Measurements from ENCODE around the gene TTC39A.
A peak's percentile ranks its signal among the peaks of the same experiment; 100 is the strongest.

The TTC39A gene

DNA sequence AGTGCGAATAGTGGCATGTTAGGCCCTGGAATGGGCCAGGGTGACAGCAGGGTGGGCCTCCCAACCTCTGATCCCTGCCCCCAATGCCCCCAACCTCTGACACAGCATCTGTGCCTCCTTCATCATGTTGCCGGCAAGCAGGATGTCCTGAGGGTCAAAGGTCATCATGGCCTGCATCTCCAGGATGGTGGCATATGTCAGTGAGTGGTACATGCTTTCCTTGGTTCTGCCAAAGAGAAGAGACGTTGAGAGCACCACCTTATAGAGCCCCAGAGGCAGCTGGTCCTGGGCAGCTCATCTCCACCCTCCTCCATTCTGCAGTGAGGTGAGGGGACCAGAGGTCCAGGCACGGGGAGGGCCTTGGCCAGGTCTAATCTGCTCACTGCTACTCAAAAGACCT is 17.6 kb downstream of the TTC39A start:
- no peak overlapping the region for H3K27ac Mint-ChIP-seq
- H3K9me3 Mint-ChIP-seq = no peaks in the 10 kb centered on the region
- H3K27me3 Mint-ChIP-seq (ENCODE audit: low read depth) = peaks cover 10% of the 10 kb centered on the region
- H3K36me3 Mint-ChIP-seq (ENCODE audit: low read depth) = no peaks in the 10 kb centered on the region
- TF ChIP-seq, protein P1, sequence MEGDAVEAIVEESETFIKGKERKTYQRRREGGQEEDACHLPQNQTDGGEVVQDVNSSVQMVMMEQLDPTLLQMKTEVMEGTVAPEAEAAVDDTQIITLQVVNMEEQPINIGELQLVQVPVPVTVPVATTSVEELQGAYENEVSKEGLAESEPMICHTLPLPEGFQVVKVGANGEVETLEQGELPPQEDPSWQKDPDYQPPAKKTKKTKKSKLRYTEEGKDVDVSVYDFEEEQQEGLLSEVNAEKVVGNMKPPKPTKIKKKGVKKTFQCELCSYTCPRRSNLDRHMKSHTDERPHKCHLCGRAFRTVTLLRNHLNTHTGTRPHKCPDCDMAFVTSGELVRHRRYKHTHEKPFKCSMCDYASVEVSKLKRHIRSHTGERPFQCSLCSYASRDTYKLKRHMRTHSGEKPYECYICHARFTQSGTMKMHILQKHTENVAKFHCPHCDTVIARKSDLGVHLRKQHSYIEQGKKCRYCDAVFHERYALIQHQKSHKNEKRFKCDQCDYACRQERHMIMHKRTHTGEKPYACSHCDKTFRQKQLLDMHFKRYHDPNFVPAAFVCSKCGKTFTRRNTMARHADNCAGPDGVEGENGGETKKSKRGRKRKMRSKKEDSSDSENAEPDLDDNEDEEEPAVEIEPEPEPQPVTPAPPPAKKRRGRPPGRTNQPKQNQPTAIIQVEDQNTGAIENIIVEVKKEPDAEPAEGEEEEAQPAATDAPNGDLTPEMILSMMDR (IDR thresholded peaks at IDR 0.05; ENCODE audit: unreplicated experiment in 3 of 3) = no peak
- peaks cover 27% of the 10 kb centered on the region for H3K4me1 Mint-ChIP-seq
- no peak overlapping the region for H3K4me3 Mint-ChIP-seq

DNA sequence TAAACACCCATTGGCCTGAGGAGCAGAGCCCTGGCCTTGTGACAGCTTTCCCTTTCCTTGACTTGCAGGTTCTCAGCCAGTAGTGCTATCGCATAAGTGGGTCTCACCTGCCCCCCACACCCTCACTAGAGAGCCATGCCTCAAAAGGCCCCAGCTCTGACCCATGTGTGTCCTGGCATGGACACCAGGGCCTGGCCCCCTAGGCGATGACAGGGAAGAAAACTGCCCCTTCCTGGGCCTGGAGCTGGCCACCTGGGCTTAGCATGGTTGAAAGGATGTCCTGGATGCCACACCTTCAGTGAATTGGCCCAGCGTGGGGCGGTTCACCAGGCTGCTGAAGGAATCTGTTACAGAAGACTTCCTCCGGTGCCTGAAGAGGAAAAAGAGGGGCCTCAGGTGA is 18.5 kb downstream of the TTC39A start:
- TF ChIP-seq, protein P1 (IDR thresholded peaks at IDR 0.05; ENCODE audit: unreplicated experiment in 3 of 3) = no peak
- Mint-ChIP-seq H3K4me3 (no peak overlapping the region), H3K27me3 (ENCODE audit: low read depth) (peaks cover 10% of the 10 kb centered on the region), H3K36me3 (ENCODE audit: low read depth) (no peaks in the 10 kb centered on the region), H3K4me1 (peaks cover 24% of the 10 kb centered on the region), H3K27ac (no peak overlapping the region), H3K9me3 (no peaks in the 10 kb centered on the region)

DNA sequence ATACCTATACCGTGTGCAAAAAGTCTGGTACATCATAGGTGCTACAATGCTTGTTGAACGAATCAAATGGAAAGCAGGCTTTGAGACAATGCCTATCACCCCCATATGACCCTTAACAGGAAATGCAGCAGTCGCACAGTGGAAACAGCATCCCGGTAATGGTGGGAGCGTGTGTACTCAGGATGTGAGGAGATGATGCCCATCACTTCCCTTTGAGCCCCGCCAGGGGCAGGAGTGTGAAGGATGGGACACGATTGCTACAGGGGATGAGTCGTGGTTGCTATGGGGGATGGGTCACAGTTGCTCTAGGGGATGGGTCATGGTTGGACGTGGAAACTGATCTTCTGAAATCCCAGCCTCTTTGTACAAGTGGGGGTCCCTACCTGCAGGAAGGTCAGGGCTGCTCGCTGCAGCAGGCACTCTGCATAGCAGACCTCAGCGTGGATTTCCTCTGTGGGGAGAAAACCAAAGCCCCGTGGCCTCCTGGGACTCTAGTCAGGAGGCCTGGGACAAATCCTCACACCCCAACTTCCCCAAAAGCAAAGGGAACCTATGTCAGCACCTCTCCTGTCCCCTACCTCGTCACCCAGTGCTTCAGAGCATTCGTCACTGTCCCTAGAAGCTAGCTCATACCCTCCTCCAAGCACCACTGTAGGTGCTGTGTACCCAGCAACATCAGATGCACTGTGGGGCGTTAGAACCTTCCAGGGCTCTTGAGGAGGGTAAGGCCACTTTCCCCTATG is 19.3 kb downstream of the TTC39A start:
- TF ChIP-seq, protein P1 (IDR thresholded peaks at IDR 0.05; ENCODE audit: unreplicated experiment in 3 of 3) = no peak
- Mint-ChIP-seq H3K9me3 (no peaks in the 10 kb centered on the region), H3K27ac (no peak overlapping the region), H3K4me3 (no peak overlapping the region), H3K36me3 (ENCODE audit: low read depth) (no peaks in the 10 kb centered on the region), H3K4me1 (peaks cover 16% of the 10 kb centered on the region), H3K27me3 (ENCODE audit: low read depth) (peaks cover 15% of the 10 kb centered on the region)

DNA sequence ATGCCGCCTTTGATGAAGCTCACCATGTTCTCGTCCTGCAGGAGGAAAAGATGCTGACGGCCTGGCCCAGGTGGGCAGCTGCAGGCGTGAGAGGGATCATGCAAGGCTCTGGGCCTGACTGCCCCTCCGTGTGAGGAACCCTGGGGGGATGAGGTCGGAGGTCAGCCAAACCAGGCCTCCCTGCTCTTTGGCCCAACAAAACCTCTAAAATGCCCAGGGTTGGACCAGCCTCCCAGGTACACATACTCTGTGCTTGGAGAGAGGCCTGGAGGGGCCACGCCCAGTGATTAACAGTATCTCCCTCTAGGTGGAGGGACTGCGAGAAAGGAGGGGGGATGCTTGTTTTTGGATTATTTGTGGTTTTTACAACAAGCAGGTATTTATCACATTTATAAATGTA is 21.1 kb downstream of the TTC39A start:
- H3K9me3 Mint-ChIP-seq = no peaks in the 10 kb centered on the region
- TF ChIP-seq, protein P1 (IDR thresholded peaks at IDR 0.05; ENCODE audit: unreplicated experiment in 3 of 3) = no peak
- peaks cover 6% of the 10 kb centered on the region for H3K4me1 Mint-ChIP-seq
- H3K4me3 Mint-ChIP-seq = no peak overlapping the region
- H3K27ac Mint-ChIP-seq = no peak overlapping the region
- H3K27me3 Mint-ChIP-seq (ENCODE audit: low read depth) = peaks cover 5% of the 10 kb centered on the region
- H3K36me3 Mint-ChIP-seq (ENCODE audit: low read depth) = no peaks in the 10 kb centered on the region

DNA sequence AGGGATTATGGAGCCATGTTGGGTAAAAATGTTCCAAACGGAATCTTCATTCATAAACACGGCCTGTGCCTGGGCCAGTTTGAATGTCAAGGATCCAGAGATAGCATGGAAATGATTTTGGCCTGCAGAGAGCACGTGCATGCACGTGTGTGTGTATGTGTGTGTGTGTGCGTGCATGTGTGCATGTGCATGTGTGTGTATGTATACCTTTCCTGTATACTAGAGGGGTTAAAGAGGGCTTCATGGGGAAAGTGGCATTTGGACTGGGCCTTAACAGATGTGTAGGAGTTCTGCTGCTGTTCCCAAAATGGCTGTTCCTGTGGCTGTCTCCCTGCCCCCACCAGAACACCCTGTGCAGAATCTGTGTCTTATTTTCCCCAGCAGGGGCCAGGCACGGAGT is 21.7 kb downstream of the TTC39A start:
- Mint-ChIP-seq H3K27ac (no peak overlapping the region), H3K9me3 (no peaks in the 10 kb centered on the region), H3K36me3 (ENCODE audit: low read depth) (no peaks in the 10 kb centered on the region), H3K4me3 (no peak overlapping the region), H3K4me1 (peaks cover 7% of the 10 kb centered on the region), H3K27me3 (ENCODE audit: low read depth) (peaks cover 5% of the 10 kb centered on the region)
- TF ChIP-seq, protein P1 (IDR thresholded peaks at IDR 0.05; ENCODE audit: unreplicated experiment in 3 of 3) = no peak

DNA sequence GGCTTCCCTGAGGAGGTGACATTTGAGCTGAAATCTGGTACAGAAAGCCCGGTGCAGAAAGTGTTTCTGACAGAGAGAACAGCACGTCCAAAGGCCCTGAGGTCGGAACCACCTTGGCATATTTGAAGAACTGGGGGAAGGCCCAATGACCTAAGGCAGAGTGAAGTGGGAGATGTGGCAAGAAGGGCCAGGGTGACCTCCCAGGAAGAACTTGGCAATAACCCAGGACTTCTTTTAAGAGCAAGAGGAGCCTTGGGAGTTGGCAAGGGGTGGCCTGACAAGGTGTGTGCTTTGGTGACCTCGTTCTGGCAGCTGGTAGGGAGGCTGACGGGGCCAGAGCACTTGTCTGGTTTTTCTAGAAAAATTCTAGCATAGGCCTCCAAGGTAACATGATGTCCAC is 23.4 kb downstream of the TTC39A start:
- Mint-ChIP-seq H3K27ac (peak overlapping the region in 1 of 3 experiments; percentile 38), H3K27me3 (ENCODE audit: low read depth) (peaks cover 8% of the 10 kb centered on the region), H3K4me1 (peaks cover 5% of the 10 kb centered on the region), H3K36me3 (ENCODE audit: low read depth) (no peaks in the 10 kb centered on the region), H3K4me3 (no peak overlapping the region), H3K9me3 (no peaks in the 10 kb centered on the region)
- TF ChIP-seq, protein P1 (IDR thresholded peaks at IDR 0.05; ENCODE audit: unreplicated experiment in 3 of 3) = no peak
